ENCODE measurements around the gene ILK. TPM values are rescaled to one million over a fixed set of nuclear protein-coding genes. Genes with fewer than 3 reads are reported as not detected.
A peak's percentile ranks its signal among the peaks of the same experiment; 100 is the strongest.

Gene ILK
- total and polyA plus RNA-seq, 2 donors, result 216 to 578 TPM

DNA sequence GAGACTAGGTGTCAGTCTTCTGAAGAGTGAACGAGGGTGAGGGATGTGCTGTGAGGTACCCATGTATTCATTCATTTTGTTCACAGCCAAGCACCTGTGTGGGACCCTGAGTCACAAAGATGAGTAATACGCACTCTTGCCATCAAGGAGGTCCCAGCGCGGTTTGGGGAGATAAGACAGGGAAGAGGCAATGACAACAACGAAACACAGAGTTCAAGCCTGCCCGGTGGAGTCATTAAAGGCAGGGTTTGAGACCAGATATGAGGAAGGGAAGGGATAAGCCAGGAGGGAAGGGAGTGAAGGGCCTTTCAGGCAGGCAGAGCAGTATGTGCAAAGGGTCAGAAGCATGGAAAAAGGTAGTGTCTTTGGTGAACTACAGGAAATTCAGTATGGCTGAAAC, 47.4 kb downstream of the ILK start:
- Histone ChIP-seq H3K4me3 (ENCODE audit: low read depth, low read length) (no peak overlapping the region), H3K4me1 (ENCODE audit: insufficient read depth) (no peaks in the 10 kb centered on the region), H3K27ac (ENCODE audit: low read depth) (no peak overlapping the region), H3K36me3 (ENCODE audit: insufficient read depth) (no peaks in the 10 kb centered on the region)
- WGBS, result 44% methylated on average over 6 of the region's 6 CpGs
- DNase-seq (ENCODE audit: extremely low spot score), result no peak

GRCh38 chr11:6652182-6652581, 48.6 kb downstream of the ILK start:
- DNase-seq (ENCODE audit: extremely low spot score), result no peak
- 49% methylated on average over 3 of the region's 3 CpGs for WGBS
- H3K36me3 ChIP-seq (ENCODE audit: insufficient read depth), result no peaks in the 10 kb centered on the region
- no peaks in the 10 kb centered on the region for H3K4me1 ChIP-seq (ENCODE audit: insufficient read depth)
- H3K27ac ChIP-seq (ENCODE audit: low read depth), result no peak overlapping the region
- no peak overlapping the region for H3K4me3 ChIP-seq (ENCODE audit: low read depth, low read length)

DNA sequence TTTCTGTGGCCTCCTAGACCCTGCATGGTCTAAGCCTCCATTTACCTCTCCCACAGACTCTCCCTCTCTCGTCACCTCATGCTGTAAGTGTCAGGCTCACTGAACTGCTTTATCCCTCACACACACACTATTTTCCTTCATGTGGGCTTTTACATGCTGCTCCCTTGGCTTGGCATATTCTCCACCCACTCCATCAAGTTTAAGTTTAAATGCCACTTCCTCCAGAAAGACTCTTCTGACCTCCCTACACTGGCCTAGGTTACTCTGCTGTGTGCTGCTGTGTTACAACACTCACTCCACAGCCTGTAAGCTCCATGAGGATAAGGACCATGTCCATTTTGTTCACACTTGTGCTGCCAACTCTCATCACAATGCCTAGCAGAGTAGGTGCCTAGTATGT, 49.5 kb downstream of the ILK start:
- Histone ChIP-seq H3K27ac (ENCODE audit: low read depth) (no peak overlapping the region), H3K4me3 (ENCODE audit: low read depth, low read length) (no peak overlapping the region), H3K4me1 (ENCODE audit: insufficient read depth) (no peaks in the 10 kb centered on the region), H3K36me3 (ENCODE audit: insufficient read depth) (no peaks in the 10 kb centered on the region)
- 87% methylated on average over 1 of the region's 1 CpG for WGBS
- no peak for DNase-seq (ENCODE audit: extremely low spot score)

DNA sequence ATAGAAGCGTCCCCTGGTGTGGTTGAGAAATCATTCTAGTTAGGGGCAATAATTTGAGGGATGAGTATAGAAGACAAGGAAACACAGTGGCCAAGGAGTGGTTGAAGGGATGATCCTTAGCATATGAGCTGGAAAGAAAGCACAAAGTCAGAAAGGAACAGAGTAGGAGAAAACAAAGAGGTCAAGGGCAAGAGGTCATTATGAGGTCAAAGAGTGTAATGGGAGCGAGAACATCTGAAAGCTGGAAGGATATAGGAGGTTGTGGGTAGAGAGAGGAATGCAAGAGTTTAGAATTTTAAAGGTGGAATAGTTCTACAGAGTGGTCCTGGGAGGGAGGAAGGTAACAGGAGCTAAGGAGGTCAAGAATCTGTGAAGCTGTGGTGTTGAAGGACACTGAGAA, 50.1 kb downstream of the ILK start:
- Histone ChIP-seq H3K4me3 (ENCODE audit: low read depth, low read length) (no peak overlapping the region), H3K27ac (ENCODE audit: low read depth) (no peak overlapping the region), H3K4me1 (ENCODE audit: insufficient read depth) (no peaks in the 10 kb centered on the region), H3K36me3 (ENCODE audit: insufficient read depth) (no peaks in the 10 kb centered on the region)
- DNase-seq (ENCODE audit: extremely low spot score), result no peak
- WGBS, result 80% methylated on average over 2 of the region's 2 CpGs

DNA sequence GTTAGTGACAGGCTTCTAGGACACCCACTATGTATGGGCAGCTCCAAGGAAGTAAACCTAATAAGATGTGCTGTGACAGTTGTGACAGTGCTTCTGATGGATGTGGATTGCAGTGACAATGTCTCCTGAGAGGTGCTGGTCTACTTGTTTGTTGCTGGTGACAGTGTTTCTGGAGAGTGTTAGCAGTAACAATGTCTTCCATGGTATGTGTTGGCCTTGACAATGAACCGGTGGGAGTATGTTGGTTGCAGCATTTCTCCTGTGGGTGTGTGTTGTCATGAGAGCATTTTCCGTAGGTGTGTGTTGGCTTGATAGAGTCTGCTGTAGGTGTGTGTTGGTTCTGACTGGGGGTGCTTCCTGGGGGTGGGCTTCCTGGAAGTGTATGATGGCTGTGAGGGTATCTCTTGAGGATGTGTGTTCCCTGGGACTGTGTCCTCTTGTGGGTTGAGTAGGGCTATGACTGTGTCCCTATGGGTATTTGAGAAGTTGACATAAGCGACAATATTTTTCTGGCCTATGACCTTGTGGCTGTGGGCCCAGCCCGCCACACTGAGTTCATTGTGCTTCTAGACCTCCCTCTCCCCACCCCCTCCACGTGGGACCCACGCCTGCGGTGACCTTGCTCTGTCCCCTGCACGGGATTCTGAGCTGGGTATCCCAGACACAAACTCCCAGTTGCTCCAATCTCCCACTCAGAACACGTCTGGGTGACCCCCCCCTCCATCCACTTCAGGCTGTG, 50.9 kb downstream of the ILK start:
- DNase-seq (ENCODE audit: extremely low spot score), result no peak
- Histone ChIP-seq H3K27ac (ENCODE audit: low read depth) (peak overlapping the region; percentile 88), H3K4me3 (ENCODE audit: low read depth, low read length) (peak overlapping the region; percentile 66), H3K4me1 (ENCODE audit: insufficient read depth) (no peaks in the 10 kb centered on the region), H3K36me3 (ENCODE audit: insufficient read depth) (no peaks in the 10 kb centered on the region)
- WGBS, result 27% methylated on average over 9 of the region's 9 CpGs

- DNase-seq (ENCODE audit: extremely low spot score), result no peak
- WGBS, result under 1% methylated on average over 84 of the region's 84 CpGs
- no peaks in the 10 kb centered on the region for H3K4me1 ChIP-seq (ENCODE audit: insufficient read depth)
- H3K4me3 ChIP-seq (ENCODE audit: low read depth, low read length), result peak overlapping the region; percentile 66
- H3K36me3 ChIP-seq (ENCODE audit: insufficient read depth), result no peaks in the 10 kb centered on the region
- H3K27ac ChIP-seq (ENCODE audit: low read depth), result peak overlapping the region; percentile 88
Observed at GRCh38 chr11:6655020-6655789, 51.6 kb downstream of the ILK start.

GRCh38 chr11:6655790-6656583, 52.4 kb downstream of the ILK start, which contains the start of gene DCHS1:
Gene DCHS1 (minus strand): TSS chr11:6655809. CDS start chr11:6641613, 14,196 bp downstream.
- peak within 1 kb of the TSS; percentile 66 for H3K4me3 ChIP-seq (ENCODE audit: low read depth, low read length)
- H3K36me3 ChIP-seq (ENCODE audit: insufficient read depth), result no peaks in the 10 kb centered on the region
- WGBS, result 6% methylated on average over 41 of the region's 56 CpGs
- H3K4me1 ChIP-seq (ENCODE audit: insufficient read depth), result no peaks in the 10 kb centered on the region
- no peak for DNase-seq (ENCODE audit: extremely low spot score)
- H3K27ac ChIP-seq (ENCODE audit: low read depth), result peak within 1 kb of the TSS; percentile 88

GRCh38 chr11:6656584-6656915, 53.0 kb downstream of the ILK start:
- WGBS, result 64% methylated on average over 4 of the region's 4 CpGs
- no peak for DNase-seq (ENCODE audit: extremely low spot score)
- Histone ChIP-seq H3K4me3 (ENCODE audit: low read depth, low read length) (no peak overlapping the region), H3K27ac (ENCODE audit: low read depth) (no peak overlapping the region), H3K4me1 (ENCODE audit: insufficient read depth) (no peaks in the 10 kb centered on the region), H3K36me3 (ENCODE audit: insufficient read depth) (no peaks in the 10 kb centered on the region)

DNA sequence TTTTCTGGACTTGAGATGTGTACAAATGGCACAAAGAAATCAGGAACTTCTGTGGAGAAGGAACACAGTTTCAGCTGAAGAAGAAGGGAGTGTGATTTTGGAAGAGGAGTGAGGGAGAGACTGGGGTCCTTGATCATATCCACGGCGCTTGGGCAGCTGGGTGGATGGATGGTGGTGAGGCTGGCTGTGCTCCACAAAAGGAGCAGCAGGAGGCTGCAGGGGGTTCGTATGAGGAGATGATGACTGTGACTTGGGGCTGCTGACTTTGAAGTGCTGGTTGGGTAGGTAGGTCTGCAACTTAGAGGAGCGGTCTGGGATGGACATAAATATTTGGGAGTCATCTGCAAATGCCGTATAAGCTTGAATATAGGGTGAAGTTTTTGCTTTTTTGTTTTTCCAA, 53.4 kb downstream of the ILK start:
- 60% methylated on average over 5 of the region's 5 CpGs for WGBS
- H3K27ac ChIP-seq (ENCODE audit: low read depth), result no peak overlapping the region
- H3K4me3 ChIP-seq (ENCODE audit: low read depth, low read length), result no peak overlapping the region
- no peak for DNase-seq (ENCODE audit: extremely low spot score)
- H3K4me1 ChIP-seq (ENCODE audit: insufficient read depth), result no peaks in the 10 kb centered on the region
- no peaks in the 10 kb centered on the region for H3K36me3 ChIP-seq (ENCODE audit: insufficient read depth)

- no peaks in the 10 kb centered on the region for H3K36me3 ChIP-seq (ENCODE audit: insufficient read depth)
- H3K4me3 ChIP-seq (ENCODE audit: low read depth, low read length), result no peak overlapping the region
- no peaks in the 10 kb centered on the region for H3K4me1 ChIP-seq (ENCODE audit: insufficient read depth)
- no peak overlapping the region for H3K27ac ChIP-seq (ENCODE audit: low read depth)
- WGBS, result 51% methylated on average over 1 of the region's 1 CpG
- DNase-seq (ENCODE audit: extremely low spot score), result no peak
Observed at GRCh38 chr11:6657346-6657745, 53.8 kb downstream of the ILK start.

DNA sequence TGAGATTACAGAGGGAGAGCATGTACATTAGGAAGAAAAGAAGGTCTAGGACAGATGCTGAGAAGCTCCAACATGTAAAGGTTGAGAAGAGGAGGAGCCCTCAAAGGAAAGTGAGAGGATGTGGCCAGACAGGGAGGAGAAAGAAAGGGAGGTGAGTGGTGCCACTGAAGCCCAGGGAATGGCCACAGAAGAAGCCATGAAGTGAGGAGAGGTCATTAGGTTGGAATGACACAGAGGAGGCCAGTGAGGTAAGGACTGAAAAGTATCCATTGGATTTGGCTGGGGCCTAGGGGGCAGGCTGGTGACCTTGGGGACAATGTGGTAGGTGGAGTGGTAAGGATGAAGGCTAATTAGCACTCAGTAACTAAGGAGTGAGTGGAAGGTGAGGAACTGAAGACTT, 55.1 kb downstream of the ILK start:
- H3K36me3 ChIP-seq (ENCODE audit: insufficient read depth), result no peaks in the 10 kb centered on the region
- no peaks in the 10 kb centered on the region for H3K4me1 ChIP-seq (ENCODE audit: insufficient read depth)
- H3K27ac ChIP-seq (ENCODE audit: low read depth), result no peak overlapping the region
- no peak overlapping the region for H3K4me3 ChIP-seq (ENCODE audit: low read depth, low read length)
- no peak for DNase-seq (ENCODE audit: extremely low spot score)
